GM12878 (cell line): ENCODE measurements around the gene RNU1-2. TPM values are rescaled to one million over a fixed set of nuclear protein-coding genes. Genes with fewer than 3 reads are reported as not detected.
"Not testable (repeated sequence)": the region's sequence is repeated elsewhere in the genome, so short reads cannot be mapped to it uniquely, and the experiment has no call there.

ENCODE experiments used
- ATAC-seq: fragments of 200-7000 bp; cut with Tn5 transposase; 3 replicates; pipeline ENCODE4 v1.9.1; 2020; ENCODE audit warnings: mild to moderate bottlenecking, moderate library complexity
- BruUV-seq: library from RNA; stranded (reverse); fragments of 400-500 nt; replicated peaks from 2 replicates; lab custom pipeline; 2021; lab: Mats Ljungman, UMichigan
- CTCF ChIA-PET: fragments of 300-600 bp; sonication (Branson Sonifier 250); formaldehyde crosslinking; extraction: SDS; loops from one replicate; lab custom pipeline; 2021; ENCODE audit warnings: inconsistent platforms; lab: Yijun Ruan, JAX
- POLR2A ChIA-PET: fragments of 350-600 bp; formaldehyde crosslinking; extraction: SDS; loops from one replicate; lab custom pipeline; 2021; ENCODE audit warnings: inconsistent platforms; lab: Charles Lee
- RAD21 ChIA-PET: fragments of 300-600 bp; sonication (Branson Sonifier 250); formaldehyde crosslinking; loops from one replicate; lab custom pipeline; 2023; ENCODE audit warnings: antibody characterized with exemption; ENCODE audit not compliant: unreplicated experiment; lab: Charles Lee
- SMC1A ChIA-PET: fragments of 300-600 bp; sonication (Branson Sonifier 250); formaldehyde crosslinking; loops from one replicate; lab custom pipeline; 2023; ENCODE audit not compliant: unreplicated experiment, uncharacterized antibody; lab: Charles Lee
- DNase-seq: peaks from one replicate; pipeline ENCODE4 v3.0.0-alpha.2; 2011; ENCODE audit warnings: low read depth, low spot score
- FAIRE-seq: peaks from 3 replicates; lab custom pipeline; 2011; peaks lifted over from hg19 to GRCh38; lab: Jason Lieb, UNC
- H2AFZ ChIP-seq: 2 replicates; pipeline ENCODE4 v1.6.0; 2011; ENCODE audit warnings: low read depth, low read length, control low read depth; ENCODE audit not compliant: control insufficient read depth
- H3K27ac ChIP-seq: 2 replicates; pipeline ENCODE4 v1.5.1; 2011; ENCODE audit warnings: control low read depth; ENCODE audit not compliant: control insufficient read depth, insufficient read depth
- H3K27me3 ChIP-seq, 2 experiments: replicated peaks in 1 of 2; 2 replicates each; pipeline versions ENCODE4 v1.6.0 to v1.6.1; 2011; ENCODE audit warnings: low read length in 1 of 2; ENCODE audit not compliant: control insufficient read depth in 2 of 2, insufficient read depth in 2 of 2
- H3K36me3 ChIP-seq, 2 experiments: 2 replicates each; pipeline ENCODE4 v1.5.1; 2011; ENCODE audit warnings: low read length in 1 of 2; ENCODE audit not compliant: control insufficient read depth in 2 of 2, insufficient read depth in 2 of 2
- H3K4me1 ChIP-seq: 2 replicates; pipeline ENCODE4 v1.6.1; 2011; ENCODE audit warnings: mild to moderate bottlenecking, low read length, moderate library complexity, mixed read lengths; ENCODE audit not compliant: control insufficient read depth, insufficient read depth
- H3K4me2 ChIP-seq: 2 replicates; pipeline ENCODE4 v1.6.0; 2011; ENCODE audit warnings: control low read depth; ENCODE audit not compliant: control insufficient read depth, insufficient read depth
- H3K4me3 ChIP-seq: fragments of 200-600 bp; sonication (generic); 2 replicates; pipeline ENCODE4 v1.5.1; 2016
- H3K79me2 ChIP-seq: 2 replicates; pipeline ENCODE4 v1.6.0; 2011; ENCODE audit warnings: low read length; ENCODE audit not compliant: control insufficient read depth, insufficient read depth
- H3K9ac ChIP-seq: 2 replicates; pipeline ENCODE4 v1.8.0; 2011; ENCODE audit warnings: low read length, control low read depth, mixed read lengths; ENCODE audit not compliant: control insufficient read depth, insufficient read depth
- H3K9me3 ChIP-seq: replicated peaks from 3 replicates; pipeline ENCODE4 v1.5.1; 2011; ENCODE audit warnings: mild to moderate bottlenecking, low read length; ENCODE audit not compliant: control insufficient read depth, insufficient read depth
- H4K20me1 ChIP-seq: 2 replicates; pipeline ENCODE4 v1.6.0; 2011; ENCODE audit not compliant: control insufficient read depth, insufficient read depth
- CBFB ChIP-seq: IDR thresholded peaks from 2 replicates; pipeline ENCODE4 v1.6.1; 2016; ENCODE audit warnings: antibody characterized with exemption, low read depth
- TAF1 ChIP-seq: IDR thresholded peaks from 2 replicates; pipeline ENCODE4 v1.6.1; 2011; ENCODE audit warnings: mild to moderate bottlenecking, low read depth, low read length, borderline replicate concordance
- WGBS: methylation state at CpG from one replicate; pipeline ENCODE4 v1.1.6; 2016; ENCODE audit warnings: low lambda C conversion rate; ENCODE audit not compliant: insufficient replicate concordance, insufficient coverage; ENCODE audit errors: missing lambda C conversion rate; 5-methylcytosine and 5-hydroxymethylcytosine counted together
- in situ Hi-C: fragments of 300-500 bp; cut with MboI; formaldehyde crosslinking; loops from 9 replicates; pipeline ENCODE4 v1.14.3; 2018; ENCODE audit warnings: mixed read lengths
- intact Hi-C: fragments of 100-400 bp; cut with micrococcal nuclease; formaldehyde crosslinking; loops from one replicate; pipeline ENCODE4 v1.14.2; 2022; ENCODE audit not compliant: unreplicated experiment
- polyA plus RNA-seq, 11 experiments: library from polyadenylated mRNA; depleted of rRNA in 4 of 11; unstranded in 6 of 11; stranded (reverse) in 5 of 11; fragments of >200 nt; fragmentation: Nextera tagmentation in 4 of 11; fragmentation: Illumina TruSeq in 1 of 11; extraction: Ambion mirVana in 4 of 11; extraction: Trizol in 1 of 11; gene quantifications; 1 replicate in 1 of 11; 2 replicates in 10 of 11; pipeline versions ENCODE4 v1.2.1 to v1.2.3, GENCODE V29; 2011 to 2016; ENCODE audit warnings: inconsistent platforms in 2 of 11, missing spikeins in 2 of 11, low read depth in 1 of 11
- total RNA-seq, 4 experiments: library from RNA; depleted of rRNA in 3 of 4; stranded (reverse); fragments of >200 nt in 3 of 4; fragmentation: Illumina TruSeq in 1 of 4; extraction: Trizol in 1 of 4; gene quantifications; 2 replicates each; pipeline versions ENCODE4 v1.2.1 to v1.2.3, GENCODE V29; 2013 to 2021
- TF ChIP-seq, protein P1 (sequence below): fragments of 450-650 bp; formaldehyde crosslinking; IDR thresholded peaks from 2 replicates; pipeline ENCODE4 v1.5.0; 2022; ENCODE audit warnings: mild to moderate bottlenecking, missing genetic modification characterization

RNU1-2 gene
- total and polyA plus RNA-seq, 10 of the 15 experiments (the other 5 are each of a cell fraction or from before 2014, with no cell fraction given), result under 0.01 to 20,946 (median 4.7) TPM; not detected in 2

DNA sequence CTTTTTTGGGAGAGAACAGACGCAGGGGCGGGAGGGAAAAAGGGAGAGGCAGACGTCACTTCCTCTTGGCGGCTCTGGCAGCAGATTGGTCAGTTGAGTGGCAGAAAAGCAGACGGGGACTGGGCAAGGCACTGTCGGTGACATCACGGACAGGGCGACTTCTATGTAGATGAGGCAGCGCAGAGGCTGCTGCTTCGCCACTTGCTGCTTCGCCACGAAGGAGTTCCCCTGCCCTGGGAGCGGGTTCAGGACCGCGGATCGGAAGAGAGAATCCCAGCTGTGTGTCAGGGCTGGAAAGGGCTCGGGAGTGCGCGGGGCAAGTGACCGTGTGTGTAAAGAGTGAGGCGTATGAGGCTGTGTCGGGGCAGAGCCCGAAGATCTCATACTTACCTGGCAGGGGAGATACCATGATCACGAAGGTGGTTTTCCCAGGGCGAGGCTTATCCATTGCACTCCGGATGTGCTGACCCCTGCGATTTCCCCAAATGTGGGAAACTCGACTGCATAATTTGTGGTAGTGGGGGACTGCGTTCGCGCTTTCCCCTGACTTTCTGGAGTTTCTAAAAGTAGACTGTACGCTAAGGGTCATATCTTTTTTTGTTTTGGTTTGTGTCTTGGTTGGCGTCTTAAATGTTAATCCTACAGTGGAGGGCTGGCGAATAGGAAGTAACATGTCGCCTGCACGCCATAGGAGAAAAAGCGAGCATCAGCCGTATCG, at the start of gene RNU1-2 (continued):
- TF ChIP-seq, protein P1, sequence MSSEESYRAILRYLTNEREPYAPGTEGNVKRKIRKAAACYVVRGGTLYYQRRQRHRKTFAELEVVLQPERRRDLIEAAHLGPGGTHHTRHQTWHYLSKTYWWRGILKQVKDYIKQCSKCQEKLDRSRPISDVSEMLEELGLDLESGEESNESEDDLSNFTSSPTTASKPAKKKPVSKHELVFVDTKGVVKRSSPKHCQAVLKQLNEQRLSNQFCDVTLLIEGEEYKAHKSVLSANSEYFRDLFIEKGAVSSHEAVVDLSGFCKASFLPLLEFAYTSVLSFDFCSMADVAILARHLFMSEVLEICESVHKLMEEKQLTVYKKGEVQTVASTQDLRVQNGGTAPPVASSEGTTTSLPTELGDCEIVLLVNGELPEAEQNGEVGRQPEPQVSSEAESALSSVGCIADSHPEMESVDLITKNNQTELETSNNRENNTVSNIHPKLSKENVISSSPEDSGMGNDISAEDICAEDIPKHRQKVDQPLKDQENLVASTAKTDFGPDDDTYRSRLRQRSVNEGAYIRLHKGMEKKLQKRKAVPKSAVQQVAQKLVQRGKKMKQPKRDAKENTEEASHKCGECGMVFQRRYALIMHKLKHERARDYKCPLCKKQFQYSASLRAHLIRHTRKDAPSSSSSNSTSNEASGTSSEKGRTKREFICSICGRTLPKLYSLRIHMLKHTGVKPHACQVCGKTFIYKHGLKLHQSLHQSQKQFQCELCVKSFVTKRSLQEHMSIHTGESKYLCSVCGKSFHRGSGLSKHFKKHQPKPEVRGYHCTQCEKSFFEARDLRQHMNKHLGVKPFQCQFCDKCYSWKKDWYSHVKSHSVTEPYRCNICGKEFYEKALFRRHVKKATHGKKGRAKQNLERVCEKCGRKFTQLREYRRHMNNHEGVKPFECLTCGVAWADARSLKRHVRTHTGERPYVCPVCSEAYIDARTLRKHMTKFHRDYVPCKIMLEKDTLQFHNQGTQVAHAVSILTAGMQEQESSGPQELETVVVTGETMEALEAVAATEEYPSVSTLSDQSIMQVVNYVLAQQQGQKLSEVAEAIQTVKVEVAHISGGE (CRISPR knock-in tag), result peak; percentile 62
- TF ChIP-seq CBFB, result peak; percentile 99
- peak; percentile 28; the same call in 1 of the 2 replicates for TF ChIP-seq TAF1

DNA sequence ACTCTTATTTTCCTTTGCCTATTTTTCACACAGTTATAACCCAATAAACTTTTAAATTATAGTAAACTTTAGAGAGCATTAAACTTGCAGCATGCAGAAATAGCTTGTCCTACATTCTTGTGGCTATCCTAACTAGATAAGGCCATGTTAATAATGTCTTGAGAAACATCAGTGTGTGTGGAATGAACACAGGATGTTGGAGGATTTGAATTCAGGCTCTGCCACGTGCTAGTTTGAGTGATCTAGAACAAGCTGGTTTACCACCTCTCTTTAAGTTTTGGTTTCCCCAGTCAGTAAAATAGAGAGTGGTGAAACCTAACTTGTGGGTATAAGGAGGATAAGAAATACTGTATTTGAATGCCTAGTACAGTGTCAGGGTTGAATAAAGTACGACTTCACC, 39.6 kb upstream of the RNU1-2 start:
- in situ Hi-C loops, H3K4me1 ChIP-seq, H4K20me1 ChIP-seq, H3K27ac ChIP-seq, POLR2A ChIA-PET, BruUV-seq, H3K27me3 ChIP-seq, CTCF ChIA-PET, H3K4me3 ChIP-seq, DNase-seq, FAIRE-seq, ATAC-seq, H3K79me2 ChIP-seq, H3K36me3 ChIP-seq, H3K9ac ChIP-seq, H3K4me2 ChIP-seq, SMC1A ChIA-PET, RAD21 ChIA-PET, H2AFZ ChIP-seq, intact Hi-C loops, H3K9me3 ChIP-seq: not testable (repeated sequence)
- WGBS, result 29% methylated on average over 2 of the region's 2 CpGs

DNA sequence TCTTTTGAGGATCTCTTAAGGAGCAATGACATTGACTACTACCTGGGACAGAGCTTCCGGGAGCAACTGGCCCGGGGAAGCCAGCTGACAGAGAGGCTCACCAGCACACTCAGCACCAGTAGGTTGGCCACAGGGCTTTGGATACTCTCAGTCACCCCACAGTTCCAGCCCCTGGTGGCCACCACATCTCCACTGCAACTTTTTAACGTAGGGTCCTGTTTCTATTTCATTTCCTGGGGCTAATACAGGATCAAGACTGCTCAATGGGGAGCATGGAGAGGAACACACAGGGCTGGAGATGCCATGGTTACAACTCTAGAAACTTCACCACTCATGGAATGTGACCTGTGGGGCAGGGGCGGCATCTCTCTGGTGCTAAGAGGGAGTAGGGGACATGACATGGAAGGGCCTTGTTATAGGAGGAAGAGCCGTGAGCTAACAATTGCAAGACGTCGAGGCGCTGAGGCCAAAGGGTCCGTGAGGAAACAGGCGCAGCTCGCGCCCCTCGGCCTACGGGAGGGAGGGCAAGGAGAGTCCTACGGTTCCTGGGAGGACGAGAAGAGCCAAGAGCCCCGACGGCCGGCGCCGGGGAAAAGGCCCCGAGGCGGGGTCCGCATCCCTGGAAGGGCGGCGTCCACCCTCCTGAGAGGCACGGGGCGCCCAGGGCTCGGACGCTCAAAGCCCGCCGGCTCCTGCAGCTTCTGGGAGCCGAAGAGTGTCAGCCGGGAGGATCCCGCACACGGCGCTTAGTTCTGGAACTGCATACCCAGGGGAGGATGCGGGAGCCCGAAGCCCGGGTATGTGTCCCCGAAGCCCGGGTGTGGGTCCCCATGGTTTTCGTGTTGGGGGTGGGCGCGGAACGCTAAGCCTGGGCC, 36.4 kb upstream of the RNU1-2 start:
- H3K4me1 ChIP-seq, CTCF ChIA-PET, RAD21 ChIA-PET, H3K9ac ChIP-seq, H3K27ac ChIP-seq, ATAC-seq, H3K79me2 ChIP-seq, intact Hi-C loops, H3K9me3 ChIP-seq, FAIRE-seq, DNase-seq, H3K4me3 ChIP-seq, POLR2A ChIA-PET, H3K27me3 ChIP-seq, H3K36me3 ChIP-seq, H4K20me1 ChIP-seq, H2AFZ ChIP-seq, H3K4me2 ChIP-seq, SMC1A ChIA-PET, in situ Hi-C loops, BruUV-seq: not testable (repeated sequence)
- WGBS, result 85% methylated on average over 32 of the region's 46 CpGs
